ENCODE measurements around the gene CAPN11.
A peak's percentile ranks its signal among the peaks of the same experiment; 100 is the strongest.

The CAPN11 gene

DNA sequence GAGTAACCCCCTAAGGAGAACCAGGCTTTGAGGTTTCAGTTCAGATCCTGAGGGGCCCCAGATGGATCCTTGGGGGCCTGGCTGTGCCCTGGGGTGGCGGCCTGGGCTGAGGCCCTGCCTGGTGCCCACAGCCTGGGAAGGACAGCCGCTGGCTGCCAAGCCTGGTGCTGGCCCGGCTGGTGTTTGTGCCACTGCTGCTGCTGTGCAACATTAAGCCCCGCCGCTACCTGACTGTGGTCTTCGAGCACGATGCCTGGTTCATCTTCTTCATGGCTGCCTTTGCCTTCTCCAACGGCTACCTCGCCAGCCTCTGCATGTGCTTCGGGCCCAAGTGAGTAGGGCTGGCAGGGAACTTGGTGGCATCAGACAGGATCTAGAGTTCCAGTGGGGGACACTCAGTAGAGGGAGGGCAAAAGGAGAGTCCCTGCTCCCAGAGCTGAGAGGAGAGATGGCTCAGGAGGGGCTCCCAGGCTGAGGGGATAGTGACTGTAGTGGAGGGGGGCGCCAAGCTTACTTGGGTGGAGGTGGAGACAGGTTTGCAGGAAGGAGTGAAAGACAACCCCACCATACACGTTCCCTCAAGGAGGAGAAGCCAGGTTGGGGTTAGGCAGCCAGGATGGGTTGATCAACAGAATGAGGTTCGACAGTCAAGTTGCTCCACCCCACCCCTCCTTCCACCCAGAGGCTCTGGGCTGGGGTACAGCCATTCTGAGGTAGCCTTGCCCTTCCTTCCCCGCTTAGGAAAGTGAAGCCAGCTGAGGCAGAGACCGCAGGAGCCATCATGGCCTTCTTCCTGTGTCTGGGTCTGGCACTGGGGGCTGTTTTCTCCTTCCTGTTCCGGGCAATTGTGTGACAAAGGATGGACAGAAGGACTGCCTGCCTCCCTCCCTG is 74.3 kb downstream of the CAPN11 start:
- no peak overlapping the region for H3K4me3 ChIP-seq (replicated peaks; ENCODE audit: insufficient read depth, low read length)
- H3K27ac ChIP-seq (replicated peaks): peak overlapping the region; percentile 84
- H3K27me3 ChIP-seq (ENCODE audit: insufficient read depth, poor library complexity, severe bottlenecking): no peaks in the 10 kb centered on the region
- DNase-seq (ENCODE audit: low read depth in 1 of 2, low spot score in 1 of 2): peak in 1 of 2 experiments; percentile 81
- TF ChIP-seq SPI1 (IDR thresholded peaks at IDR 0.05; ENCODE audit: borderline replicate concordance, low read depth): no peak
- TF ChIP-seq, protein P1, sequence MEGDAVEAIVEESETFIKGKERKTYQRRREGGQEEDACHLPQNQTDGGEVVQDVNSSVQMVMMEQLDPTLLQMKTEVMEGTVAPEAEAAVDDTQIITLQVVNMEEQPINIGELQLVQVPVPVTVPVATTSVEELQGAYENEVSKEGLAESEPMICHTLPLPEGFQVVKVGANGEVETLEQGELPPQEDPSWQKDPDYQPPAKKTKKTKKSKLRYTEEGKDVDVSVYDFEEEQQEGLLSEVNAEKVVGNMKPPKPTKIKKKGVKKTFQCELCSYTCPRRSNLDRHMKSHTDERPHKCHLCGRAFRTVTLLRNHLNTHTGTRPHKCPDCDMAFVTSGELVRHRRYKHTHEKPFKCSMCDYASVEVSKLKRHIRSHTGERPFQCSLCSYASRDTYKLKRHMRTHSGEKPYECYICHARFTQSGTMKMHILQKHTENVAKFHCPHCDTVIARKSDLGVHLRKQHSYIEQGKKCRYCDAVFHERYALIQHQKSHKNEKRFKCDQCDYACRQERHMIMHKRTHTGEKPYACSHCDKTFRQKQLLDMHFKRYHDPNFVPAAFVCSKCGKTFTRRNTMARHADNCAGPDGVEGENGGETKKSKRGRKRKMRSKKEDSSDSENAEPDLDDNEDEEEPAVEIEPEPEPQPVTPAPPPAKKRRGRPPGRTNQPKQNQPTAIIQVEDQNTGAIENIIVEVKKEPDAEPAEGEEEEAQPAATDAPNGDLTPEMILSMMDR (IDR thresholded peaks at IDR 0.05; ENCODE audit: insufficient read depth, low read length): no peak
- peak; percentile 59 for TF ChIP-seq GABPA (IDR thresholded peaks at IDR 0.05; ENCODE audit: low read depth)
- 0 out of 2 replicates have a peak, but pooled peaks have one; percentile 39 for TF ChIP-seq POLR2AphosphoS5 (IDR thresholded peaks at IDR 0.05; ENCODE audit: low read depth)
- TF ChIP-seq, protein P2, sequence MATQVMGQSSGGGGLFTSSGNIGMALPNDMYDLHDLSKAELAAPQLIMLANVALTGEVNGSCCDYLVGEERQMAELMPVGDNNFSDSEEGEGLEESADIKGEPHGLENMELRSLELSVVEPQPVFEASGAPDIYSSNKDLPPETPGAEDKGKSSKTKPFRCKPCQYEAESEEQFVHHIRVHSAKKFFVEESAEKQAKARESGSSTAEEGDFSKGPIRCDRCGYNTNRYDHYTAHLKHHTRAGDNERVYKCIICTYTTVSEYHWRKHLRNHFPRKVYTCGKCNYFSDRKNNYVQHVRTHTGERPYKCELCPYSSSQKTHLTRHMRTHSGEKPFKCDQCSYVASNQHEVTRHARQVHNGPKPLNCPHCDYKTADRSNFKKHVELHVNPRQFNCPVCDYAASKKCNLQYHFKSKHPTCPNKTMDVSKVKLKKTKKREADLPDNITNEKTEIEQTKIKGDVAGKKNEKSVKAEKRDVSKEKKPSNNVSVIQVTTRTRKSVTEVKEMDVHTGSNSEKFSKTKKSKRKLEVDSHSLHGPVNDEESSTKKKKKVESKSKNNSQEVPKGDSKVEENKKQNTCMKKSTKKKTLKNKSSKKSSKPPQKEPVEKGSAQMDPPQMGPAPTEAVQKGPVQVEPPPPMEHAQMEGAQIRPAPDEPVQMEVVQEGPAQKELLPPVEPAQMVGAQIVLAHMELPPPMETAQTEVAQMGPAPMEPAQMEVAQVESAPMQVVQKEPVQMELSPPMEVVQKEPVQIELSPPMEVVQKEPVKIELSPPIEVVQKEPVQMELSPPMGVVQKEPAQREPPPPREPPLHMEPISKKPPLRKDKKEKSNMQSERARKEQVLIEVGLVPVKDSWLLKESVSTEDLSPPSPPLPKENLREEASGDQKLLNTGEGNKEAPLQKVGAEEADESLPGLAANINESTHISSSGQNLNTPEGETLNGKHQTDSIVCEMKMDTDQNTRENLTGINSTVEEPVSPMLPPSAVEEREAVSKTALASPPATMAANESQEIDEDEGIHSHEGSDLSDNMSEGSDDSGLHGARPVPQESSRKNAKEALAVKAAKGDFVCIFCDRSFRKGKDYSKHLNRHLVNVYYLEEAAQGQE (IDR thresholded peaks at IDR 0.05; ENCODE audit: insufficient replicate concordance, low read depth): no peak

- TF ChIP-seq, protein P1 (IDR thresholded peaks at IDR 0.05; ENCODE audit: insufficient read depth, low read length): no peak
- TF ChIP-seq, protein P2 (IDR thresholded peaks at IDR 0.05; ENCODE audit: insufficient replicate concordance, low read depth): no peak
- no peak for TF ChIP-seq GABPA (IDR thresholded peaks at IDR 0.05; ENCODE audit: low read depth)
- peak; percentile 91 for TF ChIP-seq SPI1 (IDR thresholded peaks at IDR 0.05; ENCODE audit: borderline replicate concordance, low read depth)
- H3K4me3 ChIP-seq (replicated peaks; ENCODE audit: insufficient read depth, low read length): no peak overlapping the region
- peak overlapping the region; percentile 84 for H3K27ac ChIP-seq (replicated peaks)
- DNase-seq (ENCODE audit: low read depth in 1 of 2, low spot score in 1 of 2): no peak
- no peaks in the 10 kb centered on the region for H3K27me3 ChIP-seq (ENCODE audit: insufficient read depth, poor library complexity, severe bottlenecking)
Measured at GRCh38 chr6:44233567-44234100, 75.0 kb downstream of the CAPN11 start.

Data from HL-60 (cell line).